HepG2 (cell line): Measurements from ENCODE around the gene RABL6. TPM values are rescaled to one million over a fixed set of nuclear protein-coding genes. Genes with fewer than 3 reads are reported as not detected.

ENCODE experiments used
- BRF2 ChIP-seq: sonication (generic); formaldehyde crosslinking; IDR thresholded peaks from 2 replicates; pipeline ENCODE4 v1.8.1; 2022; ENCODE audit warnings: mild to moderate bottlenecking, missing genetic modification reagents
- CAMTA2 ChIP-seq: sonication (generic); formaldehyde crosslinking; IDR thresholded peaks from 2 replicates; pipeline ENCODE4 v1.4.0; 2020; ENCODE audit warnings: mild to moderate bottlenecking, missing genetic modification reagents, borderline replicate concordance
- CEBPG ChIP-seq: IDR thresholded peaks from 2 replicates; pipeline ENCODE4 v1.6.1; 2016
- CREM ChIP-seq, 2 experiments: sonication (generic) in 1 of 2; formaldehyde crosslinking in 1 of 2; IDR thresholded peaks; 2 replicates each; pipeline versions ENCODE4 v1.4.0 to v1.6.1; 2016 to 2020; ENCODE audit warnings: antibody characterized with exemption in 1 of 2, mild to moderate bottlenecking in 1 of 2, missing genetic modification reagents in 1 of 2
- ELF3 ChIP-seq: IDR thresholded peaks from 2 replicates; pipeline ENCODE4 v1.6.1; 2016; ENCODE audit warnings: missing genetic modification reagents, missing compliant biosample characterization
- ERF ChIP-seq: IDR thresholded peaks from 2 replicates; pipeline ENCODE4 v1.6.1; 2018; ENCODE audit warnings: missing biosample characterization, missing genetic modification reagents
- IRX3 ChIP-seq: sonication (generic); formaldehyde crosslinking; IDR thresholded peaks from 2 replicates; pipeline ENCODE4 v1.8.1; 2023; ENCODE audit warnings: mild to moderate bottlenecking, low read depth, missing genetic modification reagents, borderline replicate concordance
- MLXIP ChIP-seq: sonication (generic); formaldehyde crosslinking; IDR thresholded peaks from 2 replicates; pipeline ENCODE4 v1.9.0; 2021; ENCODE audit warnings: missing genetic modification reagents, borderline replicate concordance
- PAWR ChIP-seq: sonication (generic); formaldehyde crosslinking; IDR thresholded peaks from 2 replicates; pipeline ENCODE4 v1.4.0; 2020; ENCODE audit warnings: missing genetic modification reagents, mild to moderate bottlenecking, borderline replicate concordance
- PHF21A ChIP-seq: sonication (generic); formaldehyde crosslinking; IDR thresholded peaks from 2 replicates; pipeline ENCODE4 v1.5.0; 2020; ENCODE audit warnings: mild to moderate bottlenecking, missing genetic modification reagents
- RBFOX2 ChIP-seq: fragments of 200-400 bp; formaldehyde crosslinking; IDR thresholded peaks from 2 replicates; pipeline ENCODE4 v1.6.1; 2017; ENCODE audit warnings: low read depth, mild to moderate bottlenecking, low read length
- TFDP1 ChIP-seq: IDR thresholded peaks from 2 replicates; pipeline ENCODE4 v1.6.1; 2016; ENCODE audit warnings: missing compliant biosample characterization, missing genetic modification reagents, borderline replicate concordance
- ZBTB7B ChIP-seq: sonication (generic); formaldehyde crosslinking; IDR thresholded peaks from 2 replicates; pipeline ENCODE4 v1.4.0; 2020; ENCODE audit warnings: missing genetic modification reagents
- ZNF160 ChIP-seq: sonication (generic); formaldehyde crosslinking; IDR thresholded peaks from 2 replicates; pipeline ENCODE4 v1.8.0; 2022; ENCODE audit warnings: mild to moderate bottlenecking, inconsistent platforms, missing genetic modification reagents
- ZNF251 ChIP-seq: sonication (generic); formaldehyde crosslinking; IDR thresholded peaks from 2 replicates; pipeline ENCODE4 v1.9.0; 2021; ENCODE audit warnings: mild to moderate bottlenecking, missing genetic modification reagents
- ZNF510 ChIP-seq: sonication (generic); formaldehyde crosslinking; IDR thresholded peaks from 2 replicates; pipeline ENCODE4 v1.4.0; 2020; ENCODE audit warnings: low read depth, mild to moderate bottlenecking, missing genetic modification reagents
- ZNF546 ChIP-seq: sonication (generic); formaldehyde crosslinking; conservative IDR thresholded peaks from 2 replicates; pipeline ENCODE4 v1.8.1; 2023; ENCODE audit warnings: mild to moderate bottlenecking, missing genetic modification reagents
- ZNF558 ChIP-seq: sonication (generic); formaldehyde crosslinking; IDR thresholded peaks from 2 replicates; pipeline ENCODE4 v1.9.0; 2022; ENCODE audit warnings: mild to moderate bottlenecking, missing genetic modification reagents, borderline replicate concordance
- ZNF710 ChIP-seq: sonication (generic); formaldehyde crosslinking; IDR thresholded peaks from 2 replicates; pipeline ENCODE4 v1.5.0; 2020; ENCODE audit warnings: mild to moderate bottlenecking, missing genetic modification reagents, borderline replicate concordance
- ZNF740 ChIP-seq: sonication (generic); formaldehyde crosslinking; IDR thresholded peaks from 2 replicates; pipeline ENCODE4 v1.4.0; 2020; ENCODE audit warnings: missing genetic modification reagents
- polyA plus RNA-seq, 8 experiments: library from polyadenylated mRNA; depleted of rRNA in 3 of 8; stranded (reverse) in 7 of 8; unstranded in 1 of 8; fragments of >200 nt; fragmentation: Illumina TruSeq in 4 of 8; extraction: Trizol in 4 of 8; gene quantifications; 2 replicates each; pipeline versions ENCODE4 v1.2.1 to v1.2.3, GENCODE V29; 2011 to 2016; ENCODE audit warnings: low read depth in 4 of 8, missing spikeins in 1 of 8, mixed read lengths in 1 of 8; ENCODE audit not compliant: insufficient read depth in 1 of 8
- total RNA-seq, 5 experiments: library from RNA; depleted of rRNA; stranded (reverse); fragments of >200 nt; fragmentation: Illumina TruSeq; extraction: Trizol; gene quantifications; 2 replicates each; pipeline ENCODE4 v1.2.3, GENCODE V29; 2016; ENCODE audit warnings: low read depth in 1 of 5

The RABL6 gene
- total and polyA plus RNA-seq, 2 of the 13 experiments (the other 11 are each of a cell fraction or from before 2014, with no cell fraction given) = 81.5 to 125 TPM

GRCh38 chr9:136796238-136796774 lies 11.4 kb upstream of the RABL6 start, which contains the start of gene CCDC183 (continued):
- TF ChIP-seq ZNF510 (CRISPR knock-in tag) = no peak
- 0 out of 2 replicates have a peak, but pooled peaks have one; percentile 24 for TF ChIP-seq IRX3 (CRISPR knock-in tag)
- no peak for TF ChIP-seq TFDP1
- 0 out of 2 replicates have a peak, but pooled peaks have one; percentile 54 for TF ChIP-seq RBFOX2
- TF ChIP-seq CAMTA2 (CRISPR knock-in tag) = 0 out of 2 replicates have a peak, but pooled peaks have one; percentile 35
- 0 out of 2 replicates have a peak, but pooled peaks have one; percentile 15 for TF ChIP-seq ZNF546 (CRISPR knock-in tag)
- TF ChIP-seq PAWR = no peak
- TF ChIP-seq PHF21A (CRISPR knock-in tag) = 0 out of 2 replicates have a peak, but pooled peaks have one; percentile 24
- TF ChIP-seq ZNF740 (CRISPR knock-in tag) = 0 out of 2 replicates have a peak, but pooled peaks have one; percentile 10
- TF ChIP-seq ELF3 (CRISPR knock-in tag) = peak; percentile 32; the same call in 1 of the 2 replicates
- 0 out of 2 replicates have a peak, but pooled peaks have one; percentile 1 for TF ChIP-seq CEBPG (CRISPR knock-in tag)
- peak; percentile 30; the same call in 1 of the 2 replicates for TF ChIP-seq ZBTB7B (CRISPR knock-in tag)
- TF ChIP-seq CREM (IDR thresholded peaks at IDR 0.05) = no peak
- TF ChIP-seq CREM (CRISPR knock-in tag; IDR thresholded peaks at IDR 0.05) = no peak
- no peak for TF ChIP-seq MLXIP (CRISPR knock-in tag)
- TF ChIP-seq ZNF160 (CRISPR knock-in tag) = peak; percentile 10; the same call in 1 of the 2 replicates
- TF ChIP-seq ZNF710 (CRISPR knock-in tag) = peak; percentile 59; the same call in 1 of the 2 replicates
- TF ChIP-seq ZNF558 (CRISPR knock-in tag) = 0 out of 2 replicates have a peak, but pooled peaks have one; percentile 22
- TF ChIP-seq BRF2 (CRISPR knock-in tag) = 0 out of 2 replicates have a peak, but pooled peaks have one; percentile 20
- TF ChIP-seq ZNF251 (CRISPR knock-in tag) = no peak
- 0 out of 2 replicates have a peak, but pooled peaks have one; percentile 2 for TF ChIP-seq ERF (CRISPR knock-in tag)
